ENCODE results near the gene CCDC197. TPM values are rescaled to one million over a fixed set of nuclear protein-coding genes. Genes with fewer than 3 reads are reported as not detected.

Gene CCDC197
- total RNA-seq, 1 experiment from 2014 or later, result not detected

- Histone ChIP-seq H2BK15ac (ENCODE audit: low read depth, low read length) (no peak overlapping the region), H3T11ph (ENCODE audit: low read length) (no peak overlapping the region), H3K56ac (ENCODE audit: insufficient read length, low read depth, low read length) (no peak overlapping the region), H4K20me1 (ENCODE audit: control insufficient read depth, insufficient read depth, insufficient read length) (peaks cover 2% of the 10 kb centered on the region), H2BK12ac (ENCODE audit: insufficient read length, low read depth, low read length) (no peak overlapping the region), H3K27ac (ENCODE audit: insufficient read length, low read depth, low read length) (no peak overlapping the region), H2AFZ (ENCODE audit: low read length) (no peak overlapping the region), H3K27me3 (ENCODE audit: insufficient read depth, low read length) (no peaks in the 10 kb centered on the region), H3K9me3 (ENCODE audit: control insufficient read depth, low read depth, low read length) (no peaks in the 10 kb centered on the region), H2BK20ac (ENCODE audit: low read depth, low read length, poor library complexity, severe bottlenecking) (no peak overlapping the region), H3K79me2 (ENCODE audit: insufficient read depth, low read length) (no peaks in the 10 kb centered on the region), H3K4me1 (ENCODE audit: insufficient read depth, low read length) (no peaks in the 10 kb centered on the region), H3K4ac (ENCODE audit: low read depth, low read length) (no peak overlapping the region), H2AK5ac (ENCODE audit: insufficient read length, low read length) (no peak overlapping the region), H3K18ac (ENCODE audit: insufficient read length, low read depth, low read length) (no peak overlapping the region), H3K23me2 (ENCODE audit: insufficient read length, low read depth, low read length, poor library complexity, severe bottlenecking) (no peaks in the 10 kb centered on the region), H4K5ac (ENCODE audit: insufficient read length, low read depth, low read length) (no peak overlapping the region), H4K8ac (replicated peaks; ENCODE audit: insufficient read length, low read depth, low read length) (no peak overlapping the region), H3K14ac (ENCODE audit: insufficient read depth, low read length) (no peak overlapping the region), H3K9ac (ENCODE audit: extremely low read depth, insufficient read length, low read length) (no peak overlapping the region), H2BK120ac (ENCODE audit: low read depth, low read length, poor library complexity, severe bottlenecking) (no peak overlapping the region), H3K4me2 (ENCODE audit: insufficient read depth, insufficient read length, low read length) (no peak overlapping the region), H4K91ac (ENCODE audit: insufficient read length, low read depth, low read length) (no peak overlapping the region), H2BK5ac (ENCODE audit: insufficient read length, low read length) (no peak overlapping the region), H3K23ac (ENCODE audit: insufficient read length, low read depth, low read length) (no peak overlapping the region), H3K79me1 (ENCODE audit: insufficient read depth, low read depth, low read length, poor library complexity, severe bottlenecking) (no peaks in the 10 kb centered on the region)
- no peak for DNase-seq
- Mint-ChIP-seq H3K4me3 (no peak overlapping the region), H3K27me3 (ENCODE audit: low read depth) (no peaks in the 10 kb centered on the region; the same call in 1 of the 2 replicates), H3K4me1 (peaks cover 2 to 6% of the 10 kb centered on the region in 2 experiments), H3K27ac (no peak overlapping the region; a peak in 1 of 7 replicates), H3K36me3 (ENCODE audit: insufficient read depth in 1 of 3, low read depth in 3 of 3) (no peaks in the 10 kb centered on the region), H3K9me3 (no peaks in the 10 kb centered on the region)
- WGBS (ENCODE audit: extremely low coverage, insufficient read length, low lambda C conversion rate), result no CpG with 5 or more reads among the region's 9 CpGs
- TF ChIP-seq, protein P1, sequence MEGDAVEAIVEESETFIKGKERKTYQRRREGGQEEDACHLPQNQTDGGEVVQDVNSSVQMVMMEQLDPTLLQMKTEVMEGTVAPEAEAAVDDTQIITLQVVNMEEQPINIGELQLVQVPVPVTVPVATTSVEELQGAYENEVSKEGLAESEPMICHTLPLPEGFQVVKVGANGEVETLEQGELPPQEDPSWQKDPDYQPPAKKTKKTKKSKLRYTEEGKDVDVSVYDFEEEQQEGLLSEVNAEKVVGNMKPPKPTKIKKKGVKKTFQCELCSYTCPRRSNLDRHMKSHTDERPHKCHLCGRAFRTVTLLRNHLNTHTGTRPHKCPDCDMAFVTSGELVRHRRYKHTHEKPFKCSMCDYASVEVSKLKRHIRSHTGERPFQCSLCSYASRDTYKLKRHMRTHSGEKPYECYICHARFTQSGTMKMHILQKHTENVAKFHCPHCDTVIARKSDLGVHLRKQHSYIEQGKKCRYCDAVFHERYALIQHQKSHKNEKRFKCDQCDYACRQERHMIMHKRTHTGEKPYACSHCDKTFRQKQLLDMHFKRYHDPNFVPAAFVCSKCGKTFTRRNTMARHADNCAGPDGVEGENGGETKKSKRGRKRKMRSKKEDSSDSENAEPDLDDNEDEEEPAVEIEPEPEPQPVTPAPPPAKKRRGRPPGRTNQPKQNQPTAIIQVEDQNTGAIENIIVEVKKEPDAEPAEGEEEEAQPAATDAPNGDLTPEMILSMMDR (conservative IDR thresholded peaks at IDR 0.05), result peak; percentile 56
Measured at GRCh38 chr14:93970585-93970964, 26.5 kb upstream of the CCDC197 start.

Measured in H9 (cell line).